Measurements from ENCODE around the gene NDUFAF2.
"Not testable (repeated sequence)": the region's sequence is repeated elsewhere in the genome, so short reads cannot be mapped to it uniquely, and the experiment has no call there.

NDUFAF2 gene

DNA sequence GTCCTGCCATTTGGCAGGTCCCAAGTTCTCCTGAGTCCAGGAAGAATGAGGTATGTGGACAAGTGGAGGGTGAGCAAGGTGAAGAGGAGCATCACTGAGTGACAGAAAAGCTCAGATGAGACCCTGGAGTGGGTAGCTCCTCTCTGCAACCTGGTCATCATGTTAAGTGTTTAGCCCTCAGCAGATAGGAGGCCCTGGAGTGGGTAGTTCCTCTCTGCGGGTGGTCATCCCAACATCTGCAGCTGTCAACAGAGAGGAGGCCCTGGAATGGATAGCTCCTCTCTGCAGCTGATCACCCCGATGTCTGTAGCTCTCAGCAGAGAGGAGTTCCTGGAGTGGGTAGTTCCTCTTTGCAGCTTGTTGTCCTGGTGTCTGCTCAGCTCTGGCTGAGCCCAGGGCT lies 48.4 kb downstream of the NDUFAF2 start:
- DNase-seq (ENCODE audit: low read depth in 2 of 2) = no peak

DNA sequence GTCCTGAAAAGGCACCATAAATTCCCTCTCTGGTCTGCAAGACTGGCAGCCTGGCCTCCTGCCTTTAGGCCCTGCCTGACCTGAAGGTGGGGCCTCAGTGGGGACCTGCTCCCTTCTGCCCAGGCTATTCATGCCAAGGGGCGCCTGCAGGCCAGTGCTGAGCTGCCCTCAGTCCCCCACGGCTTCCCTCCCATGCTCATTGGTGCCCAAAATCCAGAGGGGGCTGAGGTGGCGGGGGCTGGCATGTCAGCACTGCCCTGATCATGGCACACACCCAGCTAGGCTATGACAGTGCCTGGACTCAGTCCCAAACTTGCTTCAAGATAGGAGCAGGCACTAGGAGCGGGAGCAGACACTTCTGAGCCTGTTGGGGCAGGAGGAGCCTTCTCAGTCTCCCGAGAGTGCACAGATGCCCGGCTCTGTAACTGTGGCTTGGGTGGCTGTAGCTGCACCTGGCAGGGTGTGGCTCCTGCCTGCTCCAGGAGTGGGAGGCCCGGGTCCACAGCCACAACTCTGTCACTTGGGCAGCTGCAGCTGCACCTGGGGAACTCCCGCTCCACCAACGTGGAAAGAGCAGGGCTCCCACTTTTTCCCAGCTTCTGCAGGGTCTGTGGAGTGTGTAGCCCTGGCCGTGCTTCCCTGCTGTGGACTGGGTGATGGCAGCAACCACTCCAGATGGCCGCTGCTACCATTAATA lies 49.0 kb downstream of the NDUFAF2 start:
- no peak for DNase-seq (ENCODE audit: low read depth in 2 of 2)

DNA sequence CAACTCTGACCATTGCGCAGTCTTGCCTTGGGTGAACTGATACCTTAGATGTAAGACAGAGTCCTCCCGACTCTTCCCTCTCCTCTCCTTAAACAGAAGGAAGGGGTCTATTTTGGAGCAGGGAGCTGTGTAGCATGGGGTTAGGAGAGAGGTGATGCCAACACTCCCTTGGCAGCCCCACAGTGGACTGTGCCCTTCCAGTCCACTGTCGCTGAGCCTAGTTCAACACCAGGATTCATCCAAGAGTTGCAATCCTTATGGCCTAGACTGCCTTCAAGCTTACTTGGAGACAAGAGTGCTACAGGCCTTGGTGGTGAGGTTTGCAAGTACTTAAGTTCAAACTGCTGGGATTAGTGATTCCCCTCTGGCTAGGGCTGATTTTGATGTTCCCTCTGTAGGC lies 51.4 kb downstream of the NDUFAF2 start:
- no peak for DNase-seq (ENCODE audit: low read depth in 2 of 2)

DNA sequence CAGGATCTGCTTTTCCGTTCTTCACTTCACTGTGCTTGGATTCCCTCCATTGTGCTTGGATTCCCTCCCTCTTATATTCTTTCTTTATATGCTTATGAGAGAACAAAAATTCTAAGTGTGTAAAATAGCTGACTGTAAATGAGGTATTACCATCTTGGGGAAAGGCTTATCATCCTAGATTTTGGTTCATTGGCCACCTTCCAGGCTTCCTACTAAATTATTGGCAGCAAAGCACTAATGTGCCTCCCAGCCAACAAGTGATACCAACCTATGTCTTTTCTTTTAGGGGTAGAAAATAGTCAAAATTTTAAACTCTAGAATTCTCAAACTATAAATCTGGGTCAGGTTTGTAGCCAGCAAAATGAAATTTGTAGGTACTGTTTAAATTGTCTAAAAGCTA lies 52.7 kb downstream of the NDUFAF2 start:
- no peak for DNase-seq (ENCODE audit: low read depth in 2 of 2)

DNA sequence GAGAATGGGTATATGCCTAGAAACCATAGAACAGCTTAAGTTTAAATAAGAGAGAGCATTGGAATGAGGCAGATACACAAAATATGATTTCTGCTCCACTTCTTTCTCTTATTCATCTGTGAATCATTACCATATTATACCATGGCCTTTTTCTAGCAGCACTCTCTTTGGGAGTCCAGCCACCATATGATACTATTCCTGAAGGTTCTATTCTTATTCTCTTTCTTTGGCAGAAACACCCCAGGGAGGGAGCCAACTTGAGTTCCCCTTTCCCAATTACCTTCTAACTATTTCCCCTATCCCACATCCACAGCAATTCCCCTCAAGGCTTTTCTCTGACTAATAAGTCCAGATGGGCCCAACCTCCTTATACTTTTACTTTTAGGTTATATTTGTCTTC lies 55.9 kb downstream of the NDUFAF2 start:
- no peak for DNase-seq (ENCODE audit: low read depth in 2 of 2)

DNA sequence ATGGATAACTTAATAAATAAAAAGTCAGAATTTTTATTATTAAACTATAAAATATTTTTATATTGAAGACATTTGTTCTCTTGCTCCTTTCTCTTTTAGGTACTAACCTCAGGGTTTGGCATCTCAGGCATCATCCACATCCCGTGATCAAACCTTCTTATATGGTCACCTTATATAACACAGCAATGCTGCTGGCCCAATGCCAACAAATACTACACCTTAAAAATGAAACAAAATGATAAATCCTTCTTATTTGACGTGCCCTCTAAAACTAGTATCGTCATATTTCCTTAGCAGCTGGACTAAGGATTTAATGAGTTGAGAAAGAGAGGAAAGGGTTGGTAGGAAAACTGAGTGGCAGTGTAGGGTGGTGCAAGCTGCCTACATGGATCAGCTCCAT lies 56.6 kb downstream of the NDUFAF2 start:
- DNase-seq (ENCODE audit: low read depth in 2 of 2) = no peak

DNA sequence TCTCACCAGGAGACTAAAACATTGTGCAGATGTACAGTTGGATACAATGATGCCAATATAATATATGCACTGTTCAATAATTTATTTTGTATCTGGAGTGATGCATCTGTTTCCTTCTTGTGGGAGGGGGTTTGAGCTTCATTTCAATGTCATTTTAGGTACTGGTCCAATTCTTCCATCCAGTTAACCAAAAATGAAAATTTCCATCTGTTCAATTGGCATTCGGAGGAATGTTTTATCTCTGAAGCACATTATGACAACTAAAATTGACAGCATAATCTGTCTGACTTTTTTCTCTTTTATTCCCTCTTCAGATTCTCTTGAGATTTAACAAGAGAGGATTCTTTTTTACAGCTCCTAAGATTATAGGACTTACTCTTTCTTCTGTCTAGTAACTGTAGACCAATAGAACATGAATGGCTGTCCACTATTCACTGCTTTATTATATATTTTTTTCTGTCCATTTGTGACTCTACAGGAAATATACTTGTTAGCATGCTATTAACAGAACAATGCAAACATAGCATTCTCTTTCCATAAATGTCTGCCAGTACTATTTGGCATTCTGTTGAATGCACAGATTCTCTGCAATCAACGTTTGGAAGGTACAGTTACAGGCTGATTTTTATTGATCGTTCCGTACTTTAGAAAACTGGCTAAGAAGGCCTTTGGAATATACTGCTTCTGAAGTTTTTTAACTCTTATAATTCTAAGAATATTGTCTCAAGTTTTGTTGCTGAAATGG lies 57.8 kb downstream of the NDUFAF2 start:
- no peak for DNase-seq (ENCODE audit: low read depth in 2 of 2)

DNA sequence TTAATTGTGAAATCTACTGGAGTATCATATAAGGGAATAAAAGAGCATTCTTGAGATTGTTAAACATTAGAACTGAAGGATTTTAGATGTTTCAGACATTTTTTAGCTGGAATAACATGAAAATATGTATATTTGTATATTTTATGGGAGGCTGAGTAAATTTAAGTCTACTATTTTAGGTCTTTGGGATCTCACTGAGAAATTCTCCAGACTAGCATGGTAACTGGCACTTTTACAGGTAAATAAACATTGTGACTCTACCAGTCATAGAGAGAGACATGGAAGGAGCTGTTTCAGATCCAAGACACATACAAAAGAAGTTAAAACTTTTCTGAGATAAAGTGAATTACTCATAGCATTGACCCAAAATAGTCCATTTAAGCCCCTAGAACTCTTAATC lies 59.4 kb downstream of the NDUFAF2 start:
- no peak for DNase-seq (ENCODE audit: low read depth in 2 of 2)

DNA sequence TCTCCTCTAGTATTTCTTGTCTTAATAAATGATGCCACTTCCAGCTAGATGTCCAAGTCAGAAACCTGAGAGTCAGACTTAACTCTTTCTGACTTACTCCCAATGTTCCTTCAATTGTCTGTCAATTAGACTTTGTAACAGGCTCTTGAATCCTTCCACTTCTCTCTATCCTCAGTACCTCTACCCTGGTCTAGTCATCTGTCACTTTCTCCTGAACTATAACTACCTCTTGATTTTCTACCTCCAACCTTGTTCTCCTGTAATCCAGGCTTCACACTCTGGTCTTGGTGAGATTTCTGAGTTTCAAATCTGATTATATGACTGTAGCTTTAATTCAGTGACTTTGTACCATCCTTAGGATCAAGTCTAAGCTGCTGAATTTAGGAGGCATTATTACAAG lies 64.9 kb downstream of the NDUFAF2 start:
- no peak for DNase-seq (ENCODE audit: low read depth in 2 of 2)

DNA sequence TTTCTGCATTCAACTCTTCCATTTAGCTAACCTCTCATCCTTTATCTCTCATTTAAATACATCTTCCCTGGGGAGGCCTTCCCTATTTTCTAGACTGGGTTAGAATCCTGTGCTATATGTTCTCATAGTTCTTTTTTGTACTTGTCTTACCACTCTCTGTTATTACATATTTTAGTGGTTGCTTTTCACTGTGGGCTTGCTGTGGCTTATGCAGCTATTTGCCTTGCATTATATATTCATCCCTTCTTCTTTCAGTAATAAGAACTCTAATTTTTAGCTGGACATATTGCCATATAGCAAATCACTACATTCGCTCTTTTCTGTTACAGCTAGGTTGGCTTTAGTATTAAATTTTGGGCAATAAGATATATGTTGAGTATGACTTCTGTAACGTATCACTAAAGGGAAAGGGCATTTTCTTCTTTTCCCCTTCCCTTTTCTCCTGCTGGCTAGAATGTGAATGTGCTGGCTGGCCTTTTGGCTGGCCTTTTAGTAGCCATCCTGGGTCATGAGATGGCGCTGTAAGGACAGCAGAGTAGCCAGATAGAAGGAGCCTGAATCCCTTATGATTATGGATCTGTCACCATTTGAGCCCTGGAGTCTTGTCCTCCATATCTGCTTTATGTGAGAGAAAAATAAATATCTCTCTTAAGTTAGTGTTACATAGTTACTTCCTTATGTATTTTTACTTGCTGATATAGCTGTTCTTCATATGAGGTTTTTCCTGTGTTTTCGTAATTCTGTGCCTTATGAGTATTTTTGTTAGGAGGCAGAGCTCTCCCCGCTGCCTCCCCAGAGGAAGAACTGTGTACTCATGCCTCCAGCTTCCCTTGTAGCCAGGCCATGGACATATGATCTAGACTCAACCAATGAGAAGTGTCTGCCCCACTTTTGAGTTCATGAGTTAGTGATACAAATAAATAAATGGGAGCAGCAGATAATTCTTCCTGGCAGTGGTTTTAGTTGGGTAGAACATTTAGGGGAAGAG lies 65.8 kb downstream of the NDUFAF2 start:
- DNase-seq (ENCODE audit: low read depth in 2 of 2) = no peak

DNA sequence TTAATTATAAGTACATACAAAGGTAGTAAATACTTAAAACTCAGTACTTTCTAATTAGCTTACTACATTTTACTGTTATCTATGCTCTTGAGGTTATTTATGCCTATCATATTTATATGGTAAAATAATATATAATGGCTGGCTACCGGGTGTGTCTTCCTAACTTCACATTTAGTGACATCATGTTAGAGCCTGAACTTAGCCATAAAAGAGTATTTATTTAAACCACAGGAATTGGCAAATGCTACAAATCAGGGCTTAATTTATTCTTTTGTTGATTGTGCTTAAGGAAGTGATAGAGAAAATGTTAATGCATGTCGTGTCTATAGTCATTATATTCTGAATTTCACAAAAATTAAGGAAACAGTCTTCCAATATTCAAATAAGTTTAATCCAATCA lies 73.1 kb downstream of the NDUFAF2 start:
- no peak for DNase-seq (ENCODE audit: low read depth in 2 of 2)

DNA sequence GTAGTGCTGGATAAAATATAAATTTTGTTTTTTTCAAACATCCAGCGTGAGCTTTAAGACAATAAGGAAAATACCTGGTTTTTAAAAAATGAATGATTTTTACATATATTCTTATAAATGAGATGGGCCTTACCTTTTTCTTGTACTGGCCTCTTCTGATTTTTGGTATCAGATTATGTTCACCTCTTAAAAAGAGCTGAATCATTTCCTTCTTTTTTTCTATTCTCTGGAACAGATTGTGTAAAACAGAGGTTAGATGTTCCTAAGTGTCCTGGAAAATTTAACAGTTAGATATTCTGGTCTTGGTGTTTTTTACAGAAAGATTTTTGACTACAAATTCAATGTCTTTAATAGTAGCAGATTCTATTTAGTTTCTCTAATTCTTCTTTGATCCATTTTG lies 74.6 kb downstream of the NDUFAF2 start:
- DNase-seq (ENCODE audit: low read depth in 2 of 2) = no peak

DNA sequence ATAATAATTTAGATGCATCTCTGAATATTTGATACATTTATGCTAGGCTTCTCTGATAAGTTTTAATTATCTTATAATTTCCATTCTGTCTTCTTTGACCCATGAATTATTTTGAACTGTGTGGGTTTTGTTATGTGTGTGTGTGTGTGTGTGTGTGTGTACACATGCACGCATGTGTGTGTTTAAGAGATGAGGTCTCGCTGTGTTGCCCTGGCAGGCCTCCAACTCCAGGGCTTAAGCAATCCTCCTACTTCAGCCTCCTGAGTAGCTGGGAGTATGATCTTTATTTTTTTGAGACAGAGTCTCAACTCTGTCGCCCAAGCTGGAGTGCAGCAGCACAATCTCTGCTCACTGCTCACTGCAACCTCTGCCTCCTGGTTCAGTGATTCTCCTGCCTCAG lies 75.4 kb downstream of the NDUFAF2 start:
- no peak for DNase-seq (ENCODE audit: low read depth in 2 of 2)

DNA sequence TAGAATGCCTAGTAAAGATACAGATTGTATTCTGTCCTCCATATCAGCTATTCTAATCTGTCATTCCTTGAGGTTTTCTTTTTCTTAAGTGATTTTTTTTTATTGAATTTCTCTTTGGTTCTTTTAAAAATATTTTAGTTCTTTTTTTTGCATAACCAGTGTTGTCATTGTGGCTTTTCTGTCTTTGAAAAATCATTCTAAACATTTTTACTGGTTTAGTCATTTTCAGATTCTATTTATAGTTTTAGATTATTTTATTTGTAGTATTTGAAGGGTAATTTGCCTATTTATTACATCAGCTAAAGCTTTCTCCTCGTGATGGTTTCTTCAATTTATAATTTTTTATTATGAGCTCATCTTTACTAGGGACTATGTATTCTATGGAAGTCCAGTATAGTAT lies 78.1 kb downstream of the NDUFAF2 start:
- DNase-seq (ENCODE audit: low read depth in 2 of 2) = no peak

DNA sequence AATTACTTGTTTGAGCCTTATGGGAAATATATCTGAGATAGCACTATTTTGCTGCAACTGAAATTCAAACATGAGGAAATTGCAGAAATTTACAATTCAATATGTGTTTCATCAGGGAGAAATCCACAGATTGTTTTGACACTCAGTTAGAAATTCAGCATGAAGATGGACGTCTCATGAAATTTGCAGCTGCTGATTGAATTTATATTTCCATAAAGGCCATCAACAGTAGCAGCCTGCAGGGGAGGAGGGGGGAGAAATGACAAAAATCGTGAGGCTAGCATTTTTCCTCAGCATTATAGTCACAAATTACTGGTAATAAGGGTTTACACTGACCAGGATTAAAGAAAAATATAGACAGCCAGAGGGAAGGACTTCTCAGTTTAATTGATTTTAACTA lies 81.0 kb downstream of the NDUFAF2 start:
- DNase-seq (ENCODE audit: low read depth in 2 of 2) = no peak

DNA sequence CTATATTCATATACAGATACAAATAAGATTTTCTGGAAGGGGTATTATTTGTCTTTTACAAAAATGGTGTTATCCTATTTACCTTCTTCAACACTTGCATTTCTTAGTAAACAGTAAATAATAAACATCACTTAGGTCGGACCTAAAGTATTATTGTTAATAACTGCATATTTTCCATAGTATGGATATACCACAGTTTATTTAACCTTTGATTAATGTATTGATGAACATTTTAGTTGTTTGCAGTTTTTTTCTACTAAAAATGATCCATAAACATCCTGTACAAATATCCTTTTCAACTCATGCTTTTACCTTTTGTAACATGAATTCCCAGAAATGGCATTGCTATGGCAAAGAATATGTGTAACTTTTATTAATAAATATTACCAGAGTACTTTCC lies 83.4 kb downstream of the NDUFAF2 start:
- DNase-seq (ENCODE audit: low read depth in 2 of 2) = no peak

DNA sequence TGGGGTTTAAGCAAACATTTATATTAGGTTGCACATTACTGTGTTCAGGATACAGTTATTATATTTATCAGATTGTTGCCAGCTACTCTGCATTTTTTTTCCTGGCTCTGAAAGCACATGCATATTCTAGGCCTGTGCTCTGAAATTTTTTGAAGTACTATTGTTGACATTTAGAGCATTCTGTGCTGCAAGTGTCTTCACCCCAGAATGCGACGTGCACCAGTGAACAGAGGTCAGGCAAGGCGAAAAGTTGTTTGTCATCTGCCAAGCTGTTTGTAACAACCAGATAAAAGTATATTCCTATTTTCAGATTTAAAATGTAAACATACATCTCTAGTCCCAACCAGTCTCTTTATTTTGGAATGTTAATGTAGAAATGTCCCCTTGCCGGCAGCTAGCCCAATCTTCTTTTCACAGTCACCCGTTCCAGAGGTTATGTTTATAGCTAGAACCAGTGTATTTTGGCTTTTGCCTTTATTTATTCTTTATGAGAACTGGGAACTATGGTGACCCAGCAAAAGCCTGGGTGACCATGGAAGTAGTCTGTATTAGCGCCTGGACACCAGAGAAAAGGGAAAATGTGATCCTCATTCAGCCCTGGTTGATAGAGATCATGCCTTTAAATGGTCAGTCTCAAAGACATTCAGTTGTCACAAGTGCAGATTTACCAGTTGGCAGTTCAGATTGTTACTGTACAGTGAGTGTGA lies 84.6 kb downstream of the NDUFAF2 start:
- no peak for DNase-seq (ENCODE audit: low read depth in 2 of 2)

DNA sequence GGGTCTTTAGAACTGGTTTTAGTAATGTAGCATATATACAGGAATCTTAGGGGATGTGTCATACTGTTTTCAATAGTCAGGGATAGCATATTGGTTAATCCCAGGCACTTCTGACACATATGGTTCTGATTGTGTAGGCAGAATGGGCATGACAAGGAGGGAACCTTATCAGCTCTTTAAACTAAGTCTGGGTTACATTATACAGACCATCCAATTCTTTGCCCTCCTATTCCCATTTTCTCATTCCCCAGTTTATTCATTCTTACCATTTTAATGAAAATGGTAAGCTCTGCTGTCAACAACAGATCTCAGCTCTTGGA lies 85.1 kb downstream of the NDUFAF2 start:
- DNase-seq (ENCODE audit: low read depth in 2 of 2) = no peak

DNA sequence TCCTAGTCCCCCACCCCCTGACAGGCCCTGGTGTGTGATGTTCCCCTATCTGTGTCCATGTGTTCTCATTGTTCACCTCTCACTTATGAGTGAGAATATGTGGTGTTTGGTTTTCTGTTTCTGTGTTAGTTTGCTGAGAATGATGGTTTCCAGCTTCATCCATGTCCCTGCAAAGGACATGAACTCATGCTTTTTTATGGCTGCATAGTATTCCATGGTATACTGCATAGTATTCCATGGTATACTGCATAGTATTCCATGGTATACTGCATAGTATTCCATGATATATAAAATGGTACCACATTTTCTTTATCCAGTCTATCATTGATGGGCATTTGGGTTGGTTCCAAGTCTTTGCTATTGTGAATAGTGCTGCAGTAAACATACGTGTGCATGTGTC lies 86.3 kb downstream of the NDUFAF2 start:
- DNase-seq (ENCODE audit: low read depth in 2 of 2) = not testable (repeated sequence)

DNA sequence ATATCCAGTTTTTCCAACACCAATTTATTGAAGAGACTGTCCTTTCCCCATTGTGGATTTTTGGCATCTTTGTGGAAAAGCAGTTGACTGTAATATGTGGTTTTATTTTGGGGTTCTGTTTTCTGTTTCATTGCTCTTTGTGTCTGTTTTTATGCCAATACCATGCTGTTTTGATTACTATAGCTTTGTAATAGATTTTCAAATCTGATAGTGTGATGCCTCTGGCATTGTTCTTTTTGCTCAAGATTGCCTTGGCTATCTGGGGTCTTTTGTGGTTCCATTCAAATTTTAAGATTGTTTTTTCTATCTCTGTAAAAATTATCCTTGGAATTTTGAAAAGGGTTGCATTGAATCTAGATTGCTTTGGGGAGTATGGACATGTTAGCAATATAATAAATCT lies 99.5 kb downstream of the NDUFAF2 start:
- DNase-seq (ENCODE audit: low read depth in 2 of 2) = no peak

DNA sequence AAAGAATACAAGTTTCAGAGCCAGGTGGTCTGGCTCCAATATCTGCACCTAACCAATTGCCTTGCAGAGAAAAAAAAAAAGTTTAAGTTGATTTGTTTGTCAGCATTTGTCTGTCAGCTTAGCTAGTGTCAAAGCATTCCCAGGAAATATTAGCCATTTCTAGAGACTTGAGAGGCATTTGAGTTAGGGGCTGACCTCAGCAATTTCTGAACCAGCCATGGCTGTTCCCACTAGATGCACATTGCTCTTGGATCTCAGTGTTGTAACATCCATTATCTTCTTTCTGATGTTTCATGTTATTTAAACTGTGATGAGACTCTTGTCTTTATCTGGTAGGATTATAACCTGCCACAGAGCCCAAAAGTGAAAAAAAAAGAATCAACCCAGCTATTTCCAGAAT lies 102.3 kb downstream of the NDUFAF2 start:
- no peak for DNase-seq (ENCODE audit: low read depth in 2 of 2)

DNA sequence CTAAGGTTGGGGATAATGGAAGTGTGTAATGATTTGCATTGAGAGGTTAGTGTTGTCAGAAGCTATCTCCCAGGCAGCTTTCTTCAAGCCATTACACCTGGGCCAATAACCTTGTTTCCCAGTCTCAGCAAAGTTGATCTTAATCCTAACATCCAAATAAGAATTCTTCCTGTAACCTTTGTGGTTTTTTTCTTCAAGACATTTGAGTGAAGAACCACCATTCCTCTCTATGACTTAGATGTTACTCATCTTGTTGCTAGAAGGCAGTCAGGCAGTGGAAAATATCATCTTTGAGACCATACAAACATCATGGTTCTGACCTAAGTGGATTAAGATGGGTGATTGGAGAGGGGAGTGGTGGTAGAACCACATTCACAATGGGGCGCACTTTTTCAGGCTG lies 103.5 kb downstream of the NDUFAF2 start:
- no peak for DNase-seq (ENCODE audit: low read depth in 2 of 2)
